ENCODE results near the gene C16orf78. TPM values are rescaled to one million over a fixed set of nuclear protein-coding genes. Genes with fewer than 3 reads are reported as not detected.
"Not testable (repeated sequence)": the region's sequence is repeated elsewhere in the genome, so short reads cannot be mapped to it uniquely, and the experiment has no call there.

The C16orf78 gene
- total and polyA plus RNA-seq, 9 donors, result not detected

GRCh38 chr16:49359591-49359990 lies 14.0 kb upstream of the C16orf78 start:
- no peaks in the 10 kb centered on the region for H3K36me3 ChIP-seq
- no peaks in the 10 kb centered on the region for H3K9me3 ChIP-seq
- H3K4me3 ChIP-seq, result no peak overlapping the region
- no peak for TF ChIP-seq CTCF (IDR thresholded peaks at IDR 0.05)
- no peak for TF ChIP-seq EP300 (IDR thresholded peaks at IDR 0.05)
- TF ChIP-seq POLR2A (IDR thresholded peaks at IDR 0.05), result no peak
- intact Hi-C loops (cut with DNase I), result no loop called here
- no peaks in the 10 kb centered on the region for H3K4me1 ChIP-seq (ENCODE audit: insufficient read depth)
- no peak for DNase-seq
- 51 to 67% (median 64%) methylated on average over 4 of the region's 4 CpGs for WGBS, 3 donors
- no peak overlapping the region for H3K27ac ChIP-seq
- no peaks in the 10 kb centered on the region for H3K27me3 ChIP-seq

GRCh38 chr16:49361731-49362130 lies 11.9 kb upstream of the C16orf78 start:
- H3K4me3 ChIP-seq; H3K27me3 ChIP-seq; DNase-seq; H3K4me1 ChIP-seq (ENCODE audit: insufficient read depth); H3K27ac ChIP-seq; intact Hi-C loops (cut with DNase I); H3K9me3 ChIP-seq; H3K36me3 ChIP-seq: not testable (repeated sequence)
- WGBS, 3 donors, result 69 to 78% (median 70%) methylated on average over 6 of the region's 6 CpGs

GRCh38 chr16:49362230-49362629 lies 11.4 kb upstream of the C16orf78 start:
- intact Hi-C loops (cut with DNase I), result no loop called here
- TF ChIP-seq EP300 (IDR thresholded peaks at IDR 0.05), result no peak
- WGBS, 3 donors, result 62 to 74% (median 70%) methylated on average over 3 of the region's 3 CpGs
- Histone ChIP-seq H3K9me3 (no peaks in the 10 kb centered on the region), H3K4me3 (no peak overlapping the region), H3K4me1 (ENCODE audit: insufficient read depth) (no peaks in the 10 kb centered on the region), H3K36me3 (no peaks in the 10 kb centered on the region), H3K27me3 (no peaks in the 10 kb centered on the region), H3K27ac (no peak overlapping the region)
- no peak for DNase-seq

GRCh38 chr16:49365711-49366509 lies 7.7 kb upstream of the C16orf78 start:
- TF ChIP-seq EP300 (IDR thresholded peaks at IDR 0.05) (no peak), CTCF (IDR thresholded peaks at IDR 0.05) (no peak), POLR2A (IDR thresholded peaks at IDR 0.05) (no peak)
- H3K27me3 ChIP-seq, result no peaks in the 10 kb centered on the region
- H3K9me3 ChIP-seq, result no peaks in the 10 kb centered on the region
- no peak overlapping the region for H3K4me3 ChIP-seq
- no peaks in the 10 kb centered on the region for H3K36me3 ChIP-seq
- no peak overlapping the region for H3K27ac ChIP-seq
- H3K4me1 ChIP-seq (ENCODE audit: insufficient read depth), result no peaks in the 10 kb centered on the region
- intact Hi-C loops (cut with DNase I), result no loop called here
- 71 to 81% (median 77%) methylated on average over 4 of the region's 4 CpGs for WGBS, 3 donors
- no peak for DNase-seq

- 50 to 61% (median 51%) methylated on average over 3 of the region's 3 CpGs for WGBS, 3 donors
- no peaks in the 10 kb centered on the region for H3K4me1 ChIP-seq (ENCODE audit: insufficient read depth)
- intact Hi-C loops (cut with DNase I), result no loop called here
These were observed 6.9 kb upstream of the C16orf78 start for GRCh38 chr16:49366669-49367068.

More at GRCh38 chr16:49366669-49367068, 6.9 kb upstream of the C16orf78 start:
- H3K27me3 ChIP-seq, result no peaks in the 10 kb centered on the region
- no peak for DNase-seq
- H3K4me3 ChIP-seq, result no peak overlapping the region
- TF ChIP-seq EP300 (IDR thresholded peaks at IDR 0.05) (no peak), POLR2A (IDR thresholded peaks at IDR 0.05) (no peak)
- H3K36me3 ChIP-seq, result no peaks in the 10 kb centered on the region
- no peak overlapping the region for H3K27ac ChIP-seq
- H3K9me3 ChIP-seq, result no peaks in the 10 kb centered on the region

All from ovary (tissue), 9 donors.